SK-N-SH treated with all-trans-retinoic acid at 6 μM for 48 hours (cell line): ENCODE measurements around the gene PDGFC.
A peak's percentile ranks its signal among the peaks of the same experiment; 100 is the strongest.

Experiments
- ATAC-seq: fragments of 200-7000 bp; cut with Tn5 transposase; 3 replicates; pipeline ENCODE4 v1.9.1; 2020; ENCODE audit warnings: mild to moderate bottlenecking, moderate library complexity
- ARNTL ChIP-seq: fragments of 450-650 bp; formaldehyde crosslinking; IDR thresholded peaks from 2 replicates; pipeline ENCODE4 v1.5.0; 2020; ENCODE audit warnings: low read depth, mild to moderate bottlenecking, moderate library complexity, borderline replicate concordance
- CREB5 ChIP-seq: fragments of 250-450 bp; sonication (Bioruptor Pico); IDR thresholded peaks from 2 replicates; pipeline ENCODE4 v1.5.1; 2020; ENCODE audit warnings: low read depth, mild to moderate bottlenecking, moderate library complexity
- CSDC2 ChIP-seq: fragments of 250-450 bp; sonication (Bioruptor Pico); IDR thresholded peaks from 2 replicates; pipeline ENCODE4 v1.5.0; 2020; ENCODE audit warnings: mild to moderate bottlenecking, moderate library complexity
- CSRNP3 ChIP-seq: fragments of 250-450 bp; sonication (Bioruptor Pico); IDR thresholded peaks from 2 replicates; pipeline ENCODE4 v1.5.1; 2021; ENCODE audit warnings: mild to moderate bottlenecking, moderate library complexity
- GLIS3 ChIP-seq: fragments of 250-450 bp; sonication (Bioruptor Pico); IDR thresholded peaks from 2 replicates; pipeline ENCODE4 v1.5.0; 2020; ENCODE audit warnings: mild to moderate bottlenecking, moderate library complexity
- OSR1 ChIP-seq: fragments of 250-450 bp; sonication (Bioruptor Pico); IDR thresholded peaks from 2 replicates; pipeline ENCODE4 v1.8.0; 2022; ENCODE audit warnings: moderate library complexity, mild to moderate bottlenecking, inconsistent platforms
- POU6F1 ChIP-seq: fragments of 250-450 bp; sonication (Bioruptor Pico); IDR thresholded peaks from 2 replicates; pipeline ENCODE4 v1.8.0; 2021; ENCODE audit warnings: low read depth, mild to moderate bottlenecking, moderate library complexity, borderline replicate concordance
- PPARA ChIP-seq: fragments of 250-450 bp; sonication (Bioruptor Pico); IDR thresholded peaks from 2 replicates; pipeline ENCODE4 v1.5.0; 2020; ENCODE audit warnings: mild to moderate bottlenecking, borderline replicate concordance
- RARB ChIP-seq: fragments of 250-450 bp; sonication (Bioruptor Pico); IDR thresholded peaks from 2 replicates; pipeline ENCODE4 v1.8.0; 2021; ENCODE audit warnings: mild to moderate bottlenecking, moderate library complexity
- SNAI2 ChIP-seq: fragments of 250-450 bp; sonication (Bioruptor Pico); IDR thresholded peaks from 2 replicates; pipeline ENCODE4 v1.5.0; 2020; ENCODE audit warnings: mild to moderate bottlenecking, moderate library complexity
- TCF4 ChIP-seq: fragments of 250-450 bp; sonication (Bioruptor Pico); IDR thresholded peaks from 2 replicates; pipeline ENCODE4 v1.8.0; 2021; ENCODE audit warnings: mild to moderate bottlenecking, moderate library complexity, borderline replicate concordance
- TOX ChIP-seq: fragments of 250-450 bp; sonication (Bioruptor Pico); IDR thresholded peaks from 2 replicates; pipeline ENCODE4 v1.8.0; 2021; ENCODE audit warnings: mild to moderate bottlenecking, moderate library complexity, borderline replicate concordance
- ZC3H10 ChIP-seq: fragments of 250-450 bp; sonication (Bioruptor Pico); IDR thresholded peaks from 2 replicates; pipeline ENCODE4 v1.5.1; 2021; ENCODE audit warnings: mild to moderate bottlenecking, moderate library complexity
- ZFP3 ChIP-seq: fragments of 250-450 bp; sonication (Bioruptor Pico); IDR thresholded peaks from 2 replicates; pipeline ENCODE4 v1.5.0; 2020; ENCODE audit warnings: mild to moderate bottlenecking, moderate library complexity
- ZFP30 ChIP-seq: fragments of 450-650 bp; formaldehyde crosslinking; IDR thresholded peaks from 2 replicates; pipeline ENCODE4 v1.5.0; 2022; ENCODE audit warnings: mild to moderate bottlenecking, moderate library complexity
- ZNF565 ChIP-seq: fragments of 450-650 bp; formaldehyde crosslinking; conservative IDR thresholded peaks from 2 replicates; pipeline ENCODE4 v1.5.0; 2020; ENCODE audit warnings: low read depth, mild to moderate bottlenecking, moderate library complexity
- ZNF70 ChIP-seq: fragments of 450-650 bp; formaldehyde crosslinking; IDR thresholded peaks from 2 replicates; pipeline ENCODE4 v1.5.0; 2020; ENCODE audit warnings: mild to moderate bottlenecking, moderate library complexity
- TF ChIP-seq, protein P1 (sequence below): fragments of 250-450 bp; sonication (Bioruptor Pico); IDR thresholded peaks from 2 replicates; pipeline ENCODE4 v1.5.0; 2020; ENCODE audit warnings: mild to moderate bottlenecking, moderate library complexity

PDGFC gene

GRCh38 chr4:156971676-156972378, at the start of gene PDGFC:
TSS of gene PDGFC (minus strand) at chr4:156971799. CDS start at chr4:156970903, 896 bp downstream.
- peak; percentile 59 for ATAC-seq
- no peak for TF ChIP-seq ZC3H10 (CRISPR knock-in tag)
- TF ChIP-seq OSR1 (CRISPR knock-in tag) = no peak
- no peak for TF ChIP-seq RARB (CRISPR knock-in tag)
- no peak for TF ChIP-seq CREB5 (CRISPR knock-in tag)
- no peak for TF ChIP-seq ARNTL (CRISPR knock-in tag)
- TF ChIP-seq POU6F1 (CRISPR knock-in tag) = no peak
- TF ChIP-seq, all 23 proteins: peak for 0

DNA sequence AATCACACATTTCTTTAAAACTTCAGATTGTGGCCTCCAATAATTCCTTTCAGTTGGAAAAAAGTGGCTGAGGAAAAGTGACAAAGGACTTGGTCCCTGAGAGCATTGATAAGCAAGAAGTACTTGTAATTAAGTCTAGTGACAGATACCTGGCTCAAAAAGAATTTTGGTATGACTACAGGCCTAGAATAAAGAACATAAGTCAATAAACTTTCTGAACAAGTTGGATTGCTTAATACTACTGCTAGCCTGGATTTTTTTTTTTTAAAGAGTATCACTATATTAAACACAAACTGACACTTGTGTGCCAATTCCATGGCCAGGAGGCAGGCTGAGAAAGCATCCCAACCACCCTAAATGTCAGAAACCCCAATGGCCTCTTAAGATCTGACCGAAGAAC, 49.3 kb upstream of the PDGFC start:
- ATAC-seq = no peak
- TF ChIP-seq ARNTL (CRISPR knock-in tag) = no peak
- TF ChIP-seq ZFP30 (CRISPR knock-in tag) = no peak
- TF ChIP-seq, protein P1, sequence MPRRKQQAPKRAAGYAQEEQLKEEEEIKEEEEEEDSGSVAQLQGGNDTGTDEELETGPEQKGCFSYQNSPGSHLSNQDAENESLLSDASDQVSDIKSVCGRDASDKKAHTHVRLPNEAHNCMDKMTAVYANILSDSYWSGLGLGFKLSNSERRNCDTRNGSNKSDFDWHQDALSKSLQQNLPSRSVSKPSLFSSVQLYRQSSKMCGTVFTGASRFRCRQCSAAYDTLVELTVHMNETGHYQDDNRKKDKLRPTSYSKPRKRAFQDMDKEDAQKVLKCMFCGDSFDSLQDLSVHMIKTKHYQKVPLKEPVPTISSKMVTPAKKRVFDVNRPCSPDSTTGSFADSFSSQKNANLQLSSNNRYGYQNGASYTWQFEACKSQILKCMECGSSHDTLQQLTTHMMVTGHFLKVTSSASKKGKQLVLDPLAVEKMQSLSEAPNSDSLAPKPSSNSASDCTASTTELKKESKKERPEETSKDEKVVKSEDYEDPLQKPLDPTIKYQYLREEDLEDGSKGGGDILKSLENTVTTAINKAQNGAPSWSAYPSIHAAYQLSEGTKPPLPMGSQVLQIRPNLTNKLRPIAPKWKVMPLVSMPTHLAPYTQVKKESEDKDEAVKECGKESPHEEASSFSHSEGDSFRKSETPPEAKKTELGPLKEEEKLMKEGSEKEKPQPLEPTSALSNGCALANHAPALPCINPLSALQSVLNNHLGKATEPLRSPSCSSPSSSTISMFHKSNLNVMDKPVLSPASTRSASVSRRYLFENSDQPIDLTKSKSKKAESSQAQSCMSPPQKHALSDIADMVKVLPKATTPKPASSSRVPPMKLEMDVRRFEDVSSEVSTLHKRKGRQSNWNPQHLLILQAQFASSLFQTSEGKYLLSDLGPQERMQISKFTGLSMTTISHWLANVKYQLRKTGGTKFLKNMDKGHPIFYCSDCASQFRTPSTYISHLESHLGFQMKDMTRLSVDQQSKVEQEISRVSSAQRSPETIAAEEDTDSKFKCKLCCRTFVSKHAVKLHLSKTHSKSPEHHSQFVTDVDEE (CRISPR knock-in tag) = no peak
- TF ChIP-seq ZNF565 (CRISPR knock-in tag) = no peak
- no peak for TF ChIP-seq CSDC2 (CRISPR knock-in tag)
- TF ChIP-seq ZFP3 (CRISPR knock-in tag) = no peak

DNA sequence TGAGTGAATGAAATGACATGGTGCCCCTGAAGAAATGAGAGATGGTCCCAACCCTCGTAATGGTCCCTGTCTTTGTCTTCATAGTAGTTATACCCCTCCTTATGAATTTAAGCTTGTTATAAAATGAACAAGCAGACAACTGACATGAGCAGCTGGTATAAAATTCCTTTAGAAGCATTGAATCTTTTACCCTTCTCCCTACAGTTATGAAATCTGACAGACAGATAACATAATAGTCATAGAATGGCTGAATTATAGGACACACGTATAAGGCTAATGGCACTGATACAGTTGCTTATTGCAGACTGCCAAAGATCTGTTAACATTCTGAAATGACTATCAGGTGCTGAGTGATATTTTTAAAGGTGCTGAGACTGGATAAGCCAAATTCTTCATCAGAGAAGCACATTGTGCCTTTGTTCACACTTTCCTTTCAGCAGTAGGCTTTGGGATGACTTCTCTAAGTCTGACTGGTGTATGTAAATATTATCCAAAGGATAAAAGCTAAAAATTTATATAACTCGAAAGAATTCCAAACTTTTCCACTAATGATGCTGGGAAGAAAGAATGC, 47.4 kb upstream of the PDGFC start:
- TF ChIP-seq ZFP30 (CRISPR knock-in tag) = no peak
- no peak for TF ChIP-seq SNAI2 (CRISPR knock-in tag)
- TF ChIP-seq TOX (CRISPR knock-in tag) = no peak
- no peak for TF ChIP-seq POU6F1 (CRISPR knock-in tag)
- no peak for TF ChIP-seq CSRNP3 (CRISPR knock-in tag)
- TF ChIP-seq ZFP3 (CRISPR knock-in tag) = no peak
- no peak for ATAC-seq

DNA sequence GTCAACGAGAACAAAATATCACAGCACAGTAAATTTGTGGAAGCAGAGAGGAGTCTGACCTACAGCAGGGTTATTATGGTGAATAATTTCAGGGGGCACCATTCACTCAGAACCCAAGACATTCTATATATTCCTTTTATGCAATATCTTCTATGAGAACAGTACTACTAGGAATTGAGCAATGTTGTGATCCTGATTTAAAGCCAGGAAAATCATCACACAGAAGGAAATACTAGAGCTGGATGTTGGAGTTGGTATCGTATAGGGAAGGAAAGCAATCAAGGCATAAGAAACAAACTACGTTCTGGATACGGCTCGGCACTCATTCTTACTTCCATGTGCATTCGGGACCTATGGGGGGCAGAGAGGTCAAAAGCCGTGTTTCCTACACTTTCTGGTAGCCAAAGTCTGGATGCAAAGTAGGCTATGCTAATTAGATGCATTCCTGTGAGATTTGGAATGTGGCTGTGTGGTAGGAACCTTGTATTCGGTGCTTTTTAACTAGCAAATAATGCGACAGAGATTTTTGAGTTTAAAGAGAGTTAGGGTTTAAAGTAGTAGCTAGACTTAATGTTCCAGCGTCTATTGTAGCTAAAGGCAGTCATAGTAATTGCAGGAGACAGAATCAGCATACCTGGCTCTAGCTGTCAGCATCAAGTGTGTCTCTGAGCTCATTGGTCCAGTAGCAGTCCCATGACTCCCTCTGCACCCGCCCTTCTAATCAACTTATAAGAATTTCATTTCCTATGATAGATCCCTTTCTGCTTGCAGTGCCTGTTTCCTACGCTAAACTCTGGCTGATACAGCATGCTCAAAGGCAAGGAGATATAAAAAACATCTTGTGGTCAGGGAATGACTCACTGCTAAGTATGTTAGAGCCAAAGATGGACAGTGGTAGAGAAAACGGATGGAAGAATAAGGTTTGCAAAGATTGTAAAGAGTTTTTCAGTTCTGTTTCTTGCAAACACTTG, 43.3 kb upstream of the PDGFC start:
- peak; percentile 97 for ATAC-seq
- TF ChIP-seq GLIS3 (CRISPR knock-in tag) = no peak
- no peak for TF ChIP-seq TCF4 (CRISPR knock-in tag)
- TF ChIP-seq, protein P1 (CRISPR knock-in tag) = no peak
- no peak for TF ChIP-seq ZNF70 (CRISPR knock-in tag)
- no peak for TF ChIP-seq CSRNP3 (CRISPR knock-in tag)
- no peak for TF ChIP-seq OSR1 (CRISPR knock-in tag)
- no peak for TF ChIP-seq TOX (CRISPR knock-in tag)
- no peak for TF ChIP-seq ARNTL (CRISPR knock-in tag)
- no peak for TF ChIP-seq PPARA (CRISPR knock-in tag)
